AG20443 (cell line): ENCODE data around the gene COQ7.

Source experiments
- DNase-seq: peaks from one replicate; pipeline ENCODE4 v3.0.0; 2012; ENCODE audit warnings: low spot score, mixed read lengths

COQ7 gene

DNA sequence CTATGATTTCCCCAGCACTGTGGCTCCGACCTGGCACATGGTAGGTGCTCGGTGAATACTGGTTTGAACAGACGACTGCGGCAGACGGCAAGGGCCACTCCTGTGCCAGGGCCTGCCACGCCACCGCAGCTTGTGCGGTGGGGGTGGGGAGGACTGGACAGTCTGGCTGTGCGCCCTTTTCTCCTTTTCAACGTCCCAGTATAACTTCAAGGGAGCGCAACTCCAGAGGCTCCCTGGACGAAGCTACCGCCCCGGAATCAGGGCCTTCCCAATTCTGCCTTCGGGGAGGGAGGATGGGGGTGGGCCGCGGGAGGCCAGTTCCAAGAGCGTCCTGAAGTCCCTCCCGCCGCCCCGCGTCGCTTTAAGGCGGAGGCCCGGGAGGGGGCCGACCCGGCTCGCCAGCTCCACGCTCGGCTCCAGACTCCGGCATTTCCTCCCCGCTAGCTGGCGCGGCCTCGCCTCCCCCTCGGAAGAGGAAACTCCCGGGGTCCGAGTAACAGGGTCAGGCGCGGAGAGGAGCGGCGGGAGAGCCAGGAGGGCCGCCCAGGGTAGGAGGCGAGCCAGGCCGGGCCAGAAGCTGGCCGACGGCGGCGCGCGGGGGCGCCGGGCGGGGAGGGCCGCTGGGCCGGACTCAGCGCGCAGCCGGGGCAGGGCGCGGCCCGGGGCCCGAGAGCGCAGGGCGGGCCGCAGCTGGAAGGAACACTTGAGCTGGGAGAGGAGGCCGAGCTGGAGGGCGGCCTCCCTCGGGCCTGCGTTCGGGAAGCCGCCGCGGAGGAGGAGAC lies 46.4 kb downstream of the COQ7 start, which contains the start of gene ITPRIPL2:
Gene ITPRIPL2 (plus strand): TSS at position 388 of the 782 bp plus-strand sequence. CDS start 498 bp downstream, outside the sequence.
- DNase-seq, result peak; percentile 95

DNA sequence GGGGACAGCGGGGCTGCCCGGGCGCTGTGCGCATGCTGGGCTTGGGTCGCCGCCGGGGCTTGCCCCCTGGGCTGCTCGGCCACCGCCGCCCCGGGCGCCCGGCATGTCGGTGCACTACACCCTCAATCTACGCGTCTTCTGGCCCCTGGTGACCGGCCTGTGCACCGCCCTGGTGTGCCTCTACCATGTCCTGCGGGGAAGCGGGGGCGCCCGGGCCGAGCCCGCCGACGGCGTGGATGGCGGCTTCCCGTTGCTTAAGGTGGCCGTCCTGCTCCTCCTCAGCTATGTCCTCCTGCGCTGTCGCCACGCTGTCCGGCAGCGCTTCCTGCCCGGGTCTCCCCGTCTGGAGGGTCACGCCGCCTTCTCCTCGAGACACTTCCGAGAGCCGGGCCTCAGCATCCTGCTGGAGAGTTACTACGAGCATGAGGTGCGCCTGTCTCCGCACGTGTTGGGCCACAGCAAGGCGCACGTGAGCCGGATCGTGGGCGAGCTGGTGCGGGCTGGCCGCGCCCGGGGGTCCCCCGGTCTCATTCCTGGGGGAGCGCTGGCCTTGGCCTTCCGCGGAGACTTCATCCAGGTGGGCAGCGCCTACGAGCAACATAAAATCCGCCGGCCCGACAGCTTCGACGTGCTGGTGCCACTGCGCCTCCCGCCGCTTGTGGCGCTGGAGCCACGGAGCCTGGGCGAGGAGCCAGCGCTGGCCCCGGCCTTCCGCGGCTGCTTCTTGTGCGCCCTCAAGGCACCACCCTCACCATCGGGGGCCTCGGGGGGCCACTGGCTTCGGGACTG lies 47.1 kb downstream of the COQ7 start:
- peak; percentile 65 for DNase-seq

- DNase-seq, result no peak
Observed at GRCh38 chr16:19115148-19116021, 48.0 kb downstream of the COQ7 start.

DNA sequence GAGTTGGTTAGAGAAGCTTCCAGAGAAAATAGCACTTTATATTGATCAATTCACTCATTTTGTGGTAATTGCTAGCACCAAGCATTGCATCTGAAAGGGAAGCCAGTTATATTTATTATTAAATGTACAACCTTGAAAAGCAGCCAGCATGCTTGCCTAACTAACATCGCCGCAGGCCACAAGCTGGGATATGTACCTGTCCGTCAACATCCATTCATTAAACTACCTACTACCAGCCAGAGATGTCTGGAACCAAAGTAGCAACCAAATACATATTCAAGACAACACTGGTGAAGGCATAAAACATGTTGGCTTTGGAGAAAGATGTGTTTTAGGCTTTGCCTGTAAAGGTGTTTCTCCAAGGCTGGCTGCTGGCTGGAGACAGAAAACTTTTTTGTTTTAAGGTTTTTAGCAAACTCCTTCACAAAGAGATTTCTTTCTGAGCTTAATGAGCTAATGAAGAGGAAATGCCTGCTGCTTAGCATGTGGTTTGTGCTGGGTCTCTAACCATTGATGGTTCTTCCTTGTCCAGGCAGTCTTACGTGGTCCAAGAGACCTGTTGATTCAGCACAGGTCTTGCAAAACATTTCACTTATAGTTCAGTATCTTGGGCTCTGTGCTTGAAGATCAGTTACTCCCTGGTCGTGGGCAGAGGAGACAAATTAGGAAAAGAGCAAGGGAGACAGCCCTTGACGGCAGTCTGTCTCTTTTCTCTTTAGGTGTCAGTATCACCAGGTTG lies 49.5 kb downstream of the COQ7 start:
- DNase-seq, result no peak

- DNase-seq, result peak; percentile 91
Observed at GRCh38 chr16:19118938-19119431, 51.6 kb downstream of the COQ7 start.

DNA sequence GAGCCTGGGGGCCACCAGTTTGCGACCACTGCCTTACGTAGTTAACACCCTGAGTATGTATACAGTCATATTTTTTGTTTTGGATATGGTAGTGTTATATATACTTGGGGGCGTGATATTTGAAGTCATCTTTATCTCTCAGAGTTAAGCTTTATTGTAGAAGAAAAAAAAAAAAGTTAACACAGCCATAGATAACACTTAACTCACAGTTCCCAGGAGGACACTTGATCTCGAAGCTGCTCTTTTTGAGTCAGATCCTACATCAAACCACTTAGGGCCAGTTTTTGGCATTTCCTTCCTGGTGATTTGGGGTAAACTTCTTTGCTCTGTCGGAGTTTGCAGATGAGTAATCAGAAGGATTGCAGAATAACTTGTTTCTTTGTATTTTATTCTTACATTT lies 52.1 kb downstream of the COQ7 start:
- peak; percentile 70 for DNase-seq

GRCh38 chr16:19123535-19124178 lies 56.2 kb downstream of the COQ7 start:
- no peak for DNase-seq

- no peak for DNase-seq
Observed at GRCh38 chr16:19126300-19126699, 58.9 kb downstream of the COQ7 start.

GRCh38 chr16:19127205-19127604 lies 59.8 kb downstream of the COQ7 start:
- no peak for DNase-seq

DNA sequence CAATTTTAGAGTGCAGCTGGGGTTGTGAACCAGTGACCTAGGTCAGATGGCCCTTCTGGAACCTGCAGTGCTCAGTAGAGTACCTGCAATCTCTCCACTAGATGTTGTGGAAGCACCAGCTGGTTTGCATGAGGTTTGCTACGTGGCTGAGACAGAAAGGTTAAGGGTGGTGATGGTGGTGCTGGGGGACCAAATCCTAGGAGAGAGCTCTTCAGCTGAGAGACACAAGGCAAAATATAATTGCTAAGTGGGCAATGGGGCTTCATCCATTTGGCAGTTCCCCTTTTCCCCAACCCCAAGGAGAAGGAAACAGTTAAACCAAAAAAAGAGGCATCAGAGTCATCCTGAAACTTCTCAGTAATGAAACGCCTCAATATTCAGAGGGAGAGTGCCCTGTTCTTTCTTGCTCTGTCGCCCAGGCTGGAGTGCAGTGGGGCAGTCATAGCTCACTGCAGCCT lies 60.3 kb downstream of the COQ7 start:
- DNase-seq, result no peak

GRCh38 chr16:19128454-19129200 lies 61.2 kb downstream of the COQ7 start:
- DNase-seq, result no peak
